Right forelimb (tissue), 1 donor: ENCODE data around the gene TREH.

ENCODE experiments used
- DNase-seq: peaks from one replicate; pipeline ENCODE4 v3.0.0-alpha.2; 2018

Gene TREH

DNA sequence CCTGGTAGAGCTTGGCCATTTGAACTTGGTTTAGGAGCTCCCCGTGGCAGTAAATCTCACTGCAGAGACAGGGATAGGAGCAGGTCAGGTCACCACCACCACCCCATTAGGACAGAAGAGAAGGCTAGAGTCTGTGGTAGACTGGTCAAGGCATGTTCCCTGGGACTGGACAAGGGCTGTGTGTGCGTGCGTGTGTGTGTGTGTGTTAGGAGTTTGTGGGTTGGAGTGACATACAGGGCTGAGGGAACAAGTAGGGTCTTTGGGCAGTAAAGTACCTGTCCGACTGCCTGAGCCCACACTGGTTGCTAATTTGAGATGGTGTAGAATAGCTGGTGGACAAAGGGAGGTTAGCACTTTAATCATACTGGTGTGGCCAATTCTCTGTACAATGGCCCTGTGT, 16.1 kb downstream of the TREH start:
- DNase-seq = no peak

DNA sequence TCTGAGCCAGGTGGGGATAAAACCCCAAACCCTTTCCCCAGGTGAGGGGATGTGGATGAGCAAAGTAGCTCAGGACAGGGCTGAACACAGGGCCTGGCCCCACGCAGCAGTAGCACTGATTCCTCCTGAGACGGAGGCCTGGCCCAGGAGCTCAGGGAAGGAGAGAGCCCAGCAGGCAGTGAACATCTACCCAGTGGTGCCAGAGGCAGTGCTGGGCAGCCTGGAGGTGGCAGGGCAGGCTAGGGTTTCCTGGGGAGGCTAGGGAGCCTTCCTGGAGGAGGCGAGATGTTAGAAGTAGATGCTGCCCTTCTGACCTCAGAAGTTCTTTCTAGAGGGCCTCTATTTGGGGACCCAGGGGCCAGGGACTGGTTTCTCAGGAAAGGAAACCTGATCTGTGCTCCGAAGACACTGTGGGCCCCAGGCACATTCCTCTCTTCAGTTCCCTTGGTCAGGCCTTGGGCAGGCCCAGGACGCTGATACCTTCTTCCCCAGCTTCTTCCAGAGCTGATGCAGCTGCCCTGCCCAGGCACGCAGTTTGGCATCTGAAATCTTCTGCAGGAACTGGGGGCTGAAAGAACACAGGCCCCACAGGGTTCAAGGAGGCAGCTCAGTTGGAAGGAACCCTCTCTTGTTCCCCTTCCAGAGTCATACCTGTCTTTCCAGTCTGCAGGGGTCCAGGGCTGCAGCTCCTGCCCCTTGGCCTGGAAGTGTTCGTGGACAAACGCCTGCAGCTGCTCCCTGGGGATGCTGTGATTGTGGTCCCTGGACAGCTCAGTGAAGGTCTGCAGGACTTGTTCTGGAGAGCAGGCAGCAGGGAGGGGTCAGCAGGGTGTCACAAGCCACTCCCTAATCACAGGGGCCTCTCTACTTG, 16.8 kb downstream of the TREH start:
- DNase-seq = no peak

DNA sequence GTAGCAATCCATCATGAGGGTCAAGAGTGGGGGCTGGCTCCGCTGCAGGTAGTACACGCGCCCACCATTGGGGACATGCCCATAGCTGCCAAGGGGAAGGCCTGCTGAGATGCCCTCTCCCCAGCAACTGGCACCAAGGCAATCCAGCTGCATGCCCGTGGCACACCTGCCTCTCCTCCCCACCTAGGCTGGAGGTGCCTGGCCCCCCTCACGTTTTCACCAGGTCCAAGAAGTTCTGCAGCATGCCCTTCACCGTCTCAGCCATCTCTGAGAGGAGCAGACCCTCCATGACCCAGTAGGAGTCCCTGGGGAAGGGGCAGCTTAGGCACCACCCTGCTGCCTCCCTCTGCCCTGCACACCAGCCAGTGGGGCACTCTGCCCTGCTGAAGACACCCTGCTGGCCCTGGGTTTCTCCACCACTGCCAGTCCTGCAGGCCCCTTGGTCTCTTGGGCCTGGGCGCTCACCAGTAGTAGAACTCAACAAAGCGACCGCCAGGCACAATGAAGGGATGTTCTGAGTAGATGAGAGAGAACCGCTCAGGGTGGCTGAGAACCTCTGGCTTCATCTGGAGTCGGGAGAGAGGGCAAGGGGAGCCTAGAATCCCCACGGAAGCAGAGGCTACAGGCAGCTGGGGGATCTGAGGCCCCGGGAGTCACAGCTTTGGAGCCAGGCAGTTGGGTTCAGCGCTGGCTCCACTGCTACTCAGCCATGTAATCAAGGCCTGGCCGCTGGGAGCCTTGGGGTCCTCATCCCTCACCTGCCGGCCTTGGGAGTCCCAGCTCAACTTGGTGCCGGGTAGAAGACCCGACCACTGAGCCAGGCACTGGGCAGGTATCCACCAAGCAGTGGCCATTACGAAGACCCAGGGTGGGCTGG, 17.8 kb downstream of the TREH start:
- DNase-seq = no peak

DNA sequence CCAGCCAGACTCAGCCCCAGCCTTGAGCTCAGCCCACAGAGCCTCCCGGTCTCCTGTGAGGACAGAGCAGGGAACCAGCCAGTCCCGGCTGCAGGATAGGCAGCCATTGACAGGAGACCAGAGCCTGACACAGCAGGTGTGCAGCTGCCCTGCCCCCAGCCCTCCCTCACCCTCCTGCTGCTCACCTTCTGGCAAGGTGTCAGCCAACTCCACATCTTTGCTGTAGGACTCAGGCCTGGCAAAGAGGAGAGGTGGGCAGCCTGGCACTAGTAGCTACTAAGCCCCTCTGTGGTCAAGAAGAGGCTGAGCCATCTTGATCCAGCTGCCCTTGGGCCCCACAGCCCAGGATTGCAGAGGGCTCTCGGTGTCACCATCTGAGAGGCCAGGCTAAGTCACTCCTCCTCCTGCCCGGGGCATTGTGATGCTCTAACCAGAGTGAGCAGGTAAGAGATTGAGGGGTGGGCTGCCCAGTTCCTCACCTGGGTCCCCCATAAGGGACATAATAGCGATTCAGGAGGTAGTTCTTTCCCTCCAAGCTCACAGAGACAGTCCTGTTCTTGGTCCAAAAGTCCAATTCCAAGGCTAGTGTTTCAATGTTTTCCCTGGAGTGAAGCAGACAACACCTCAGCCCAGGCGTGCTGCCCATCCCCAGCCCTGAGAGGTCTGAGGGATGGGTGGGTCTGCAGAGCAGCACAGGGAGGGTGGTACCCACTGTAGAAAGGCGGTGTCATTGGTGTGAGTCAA, 18.6 kb downstream of the TREH start:
- DNase-seq = no peak

DNA sequence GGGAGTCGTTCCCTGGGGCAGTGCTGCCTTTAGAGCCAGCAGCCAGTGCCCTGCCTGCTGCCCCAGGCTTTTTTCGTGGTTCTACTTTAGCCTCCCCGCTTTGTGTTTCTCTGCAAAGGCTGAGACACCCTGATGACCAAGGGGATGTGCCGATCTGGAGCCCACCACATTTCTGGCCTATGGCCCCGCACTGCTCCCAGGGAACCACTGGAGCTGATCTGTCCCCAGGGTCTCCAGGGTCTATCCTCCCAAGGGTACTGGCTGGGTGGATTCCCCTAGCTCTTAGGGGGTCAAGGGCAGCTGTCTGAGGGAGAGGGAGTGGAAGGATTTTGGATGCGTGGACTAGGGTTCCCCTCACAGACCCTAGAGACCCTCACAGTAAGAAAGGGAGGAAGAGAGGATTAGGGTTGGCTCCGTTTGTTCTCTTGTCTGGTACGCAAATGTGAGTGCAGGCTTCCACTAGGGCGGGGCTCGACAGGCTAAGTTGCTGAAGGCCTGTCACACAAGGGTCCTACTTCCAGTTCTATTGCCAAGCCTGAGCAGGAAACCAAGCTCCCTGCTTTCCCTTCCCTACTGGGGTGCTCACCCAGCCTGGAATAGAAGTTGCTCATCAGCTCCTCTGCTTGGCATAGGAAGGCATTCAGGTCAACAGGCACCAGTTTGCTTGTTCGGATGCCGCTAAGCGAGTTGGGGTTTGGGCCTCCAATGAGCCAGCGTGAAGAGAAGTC, 19.3 kb downstream of the TREH start:
- DNase-seq = no peak

DNA sequence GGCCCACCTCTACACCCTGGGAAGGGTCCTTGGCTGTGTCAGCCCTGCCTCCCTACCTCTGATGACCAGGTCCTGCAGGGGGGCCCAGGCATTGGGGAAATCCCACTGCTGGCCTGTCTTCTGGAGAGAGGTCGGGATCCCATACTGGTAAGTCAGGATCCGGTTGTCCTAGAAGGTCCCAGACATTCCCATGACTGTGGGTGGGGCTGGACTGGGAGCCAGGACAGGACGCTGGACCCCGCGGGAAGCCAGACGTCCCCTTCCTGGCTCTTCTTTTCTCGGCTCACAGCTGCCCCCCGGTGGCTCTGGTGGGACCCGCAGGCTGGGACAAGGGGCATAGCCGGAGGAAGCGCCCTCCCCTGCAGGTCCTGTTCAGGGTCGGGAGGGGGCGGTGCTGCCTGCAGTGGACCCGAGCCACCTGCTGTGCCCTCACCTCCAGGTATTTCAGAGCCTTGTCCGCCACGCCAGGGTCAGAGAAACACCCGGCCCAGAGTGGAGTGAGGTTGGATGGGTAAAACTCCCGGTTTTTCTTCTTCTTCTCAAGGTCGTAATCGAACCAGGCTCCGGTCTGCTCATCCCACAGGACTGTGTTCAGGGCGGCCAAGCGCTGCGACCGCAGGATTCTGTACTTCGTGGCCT, 20.0 kb downstream of the TREH start:
- DNase-seq = peak; percentile 94

DNA sequence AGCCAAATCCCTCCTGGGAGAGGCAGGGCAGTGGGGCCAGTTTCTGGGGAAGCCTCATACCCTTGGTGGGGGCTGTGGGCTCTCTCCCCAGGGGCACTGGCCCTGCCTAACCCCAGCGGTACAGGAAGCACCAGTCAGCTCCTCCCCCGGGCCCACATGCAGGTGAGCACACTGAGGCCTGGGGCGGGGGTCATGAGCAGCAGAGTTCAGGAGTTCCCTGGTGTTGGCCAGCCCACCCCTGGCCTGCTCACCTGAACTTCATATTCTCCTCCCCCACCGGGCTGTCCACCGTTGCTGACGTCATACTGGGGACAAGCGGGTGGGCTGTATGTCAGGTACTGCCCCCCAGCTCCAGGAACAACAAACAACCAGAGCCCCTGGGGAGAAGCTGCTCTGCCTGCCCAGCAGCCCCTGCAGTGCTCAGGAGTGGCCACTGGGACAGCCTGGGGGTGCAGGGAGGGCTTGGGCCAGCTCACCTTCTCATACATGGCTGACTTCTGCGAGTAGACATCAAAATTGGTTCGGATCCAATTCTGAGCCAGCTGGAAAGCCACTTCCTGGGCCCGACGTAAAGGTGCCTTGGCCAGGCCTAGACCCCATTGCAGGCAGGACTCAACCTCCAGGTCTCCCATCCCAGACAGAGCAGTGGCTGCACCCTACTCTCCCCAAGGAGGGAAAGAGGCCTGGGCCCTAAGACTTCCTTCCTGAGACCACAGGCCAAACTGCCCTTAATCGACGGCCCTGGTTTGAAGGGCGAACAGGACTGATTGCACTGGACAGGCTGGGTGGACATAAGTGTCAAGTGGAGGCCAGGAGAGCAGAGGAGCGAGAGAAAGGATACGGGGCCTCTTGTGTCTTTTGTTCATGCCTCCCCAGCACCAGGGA, 20.8 kb downstream of the TREH start:
- no peak for DNase-seq

DNA sequence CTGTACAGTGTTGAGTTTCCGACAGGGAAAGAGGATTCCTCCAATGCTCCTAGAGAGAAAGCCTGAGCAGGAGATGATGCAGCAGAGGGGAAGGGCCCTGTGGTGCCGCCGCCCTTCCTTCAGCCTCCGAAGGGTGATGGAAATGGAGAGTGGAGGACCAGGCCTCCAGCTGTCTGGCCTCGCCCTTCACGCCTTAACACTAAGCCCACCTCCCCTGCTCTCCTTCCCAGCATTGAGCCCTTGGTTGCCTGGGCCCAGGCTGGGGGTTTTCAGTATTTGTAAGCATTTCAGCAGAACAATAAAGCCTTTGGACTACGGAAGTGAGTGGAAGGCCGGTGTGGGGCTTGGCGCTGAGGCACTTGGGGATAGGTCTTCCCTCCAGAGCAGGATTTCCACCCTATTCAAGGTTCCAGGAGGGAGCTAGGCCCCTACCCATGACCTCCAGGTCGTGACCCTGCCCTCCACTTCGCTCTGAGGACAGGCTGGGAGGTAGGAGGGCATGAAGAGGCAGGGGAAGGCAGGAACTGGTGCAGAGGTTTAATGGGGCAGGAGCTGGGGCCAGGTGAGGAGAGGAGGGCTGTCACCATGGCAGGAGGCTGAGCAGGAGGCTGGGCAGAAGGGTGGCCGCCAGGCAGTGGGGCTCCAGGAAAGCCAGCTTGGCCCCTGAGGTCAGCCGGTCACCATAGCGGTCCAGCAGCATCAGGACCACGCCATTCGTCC, 21.6 kb downstream of the TREH start:
- DNase-seq = no peak

DNA sequence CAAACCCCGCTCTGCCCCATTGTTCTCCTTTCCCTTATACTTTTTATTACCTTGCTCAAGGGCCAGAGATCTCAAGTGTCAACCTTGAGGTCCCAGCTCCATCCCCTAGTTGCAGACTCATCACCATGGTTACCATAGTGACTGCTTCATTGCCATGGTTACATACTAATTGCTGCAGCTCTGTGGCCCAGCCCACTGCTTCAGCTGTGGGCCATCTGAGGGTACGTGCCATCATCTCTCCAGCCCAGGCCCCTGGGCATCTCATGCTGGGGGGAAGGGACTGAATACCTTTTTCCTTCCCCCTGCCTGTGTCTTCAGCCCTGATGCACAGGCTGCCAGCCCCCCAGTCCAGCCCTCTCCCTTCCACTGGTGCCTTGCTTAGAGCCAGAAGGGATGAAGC, 22.2 kb downstream of the TREH start:
- no peak for DNase-seq

DNA sequence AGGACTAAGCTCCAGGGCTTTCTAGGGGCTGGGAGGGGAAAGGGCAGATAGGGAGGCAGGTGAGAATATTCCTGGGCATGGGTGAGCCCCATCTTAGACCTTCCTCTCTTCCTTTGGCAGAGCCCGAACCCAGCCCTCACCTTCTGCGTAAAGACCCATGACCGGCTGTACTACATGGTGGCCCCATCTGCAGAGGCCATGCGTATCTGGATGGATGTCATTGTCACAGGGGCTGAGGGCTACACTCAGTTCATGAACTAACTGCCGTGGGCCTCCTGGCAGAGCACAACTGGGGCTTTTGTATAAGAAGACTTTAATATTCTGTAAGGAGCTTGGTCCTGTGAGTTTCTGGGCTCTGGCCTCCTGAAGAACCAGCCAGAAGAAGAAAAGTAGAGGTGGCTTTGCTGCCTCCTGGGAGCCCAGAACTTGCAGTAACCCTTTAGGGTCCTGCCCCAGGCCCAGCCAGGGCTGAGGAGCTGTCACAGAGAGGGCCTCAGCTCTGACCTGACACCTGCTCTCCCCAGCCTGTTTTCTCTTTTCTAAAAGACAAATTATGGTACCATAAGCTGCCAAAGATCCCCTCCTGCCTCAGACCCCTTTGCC, 22.8 kb downstream of the TREH start:
- DNase-seq = no peak

DNA sequence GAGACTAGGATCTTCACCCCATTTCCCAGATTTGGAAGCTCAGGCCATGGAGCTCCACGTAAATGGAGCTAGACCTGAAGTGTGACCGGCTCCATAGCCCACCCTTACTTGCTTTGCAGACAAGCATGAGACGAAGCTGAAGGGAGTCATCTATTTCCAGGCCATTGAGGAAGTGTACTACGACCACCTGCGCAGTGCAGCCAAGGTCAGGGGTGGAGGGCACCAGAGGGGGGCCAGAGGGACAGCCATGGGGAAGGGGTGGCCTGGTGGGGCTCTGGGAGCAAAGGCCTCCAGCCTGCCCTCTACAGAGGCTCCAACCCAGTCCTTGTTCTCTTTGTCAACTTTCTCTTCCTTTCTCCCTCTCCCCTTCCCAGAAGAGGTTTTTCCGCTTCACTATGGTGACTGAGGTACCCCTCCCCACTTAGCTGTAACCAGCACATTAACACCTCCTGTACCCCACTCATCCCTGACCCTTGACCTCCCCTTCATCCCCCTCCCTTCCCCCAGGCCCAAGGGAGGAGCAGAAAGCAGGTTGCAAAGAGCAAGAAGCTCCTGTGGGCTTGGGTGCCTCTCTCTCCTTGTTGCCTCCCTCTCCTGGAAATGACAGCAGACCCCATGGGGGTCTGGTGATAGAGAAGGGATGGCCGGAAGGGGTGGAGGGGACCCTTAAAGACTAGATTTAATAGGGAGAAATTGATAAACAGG, 23.8 kb downstream of the TREH start:
- DNase-seq = no peak

DNA sequence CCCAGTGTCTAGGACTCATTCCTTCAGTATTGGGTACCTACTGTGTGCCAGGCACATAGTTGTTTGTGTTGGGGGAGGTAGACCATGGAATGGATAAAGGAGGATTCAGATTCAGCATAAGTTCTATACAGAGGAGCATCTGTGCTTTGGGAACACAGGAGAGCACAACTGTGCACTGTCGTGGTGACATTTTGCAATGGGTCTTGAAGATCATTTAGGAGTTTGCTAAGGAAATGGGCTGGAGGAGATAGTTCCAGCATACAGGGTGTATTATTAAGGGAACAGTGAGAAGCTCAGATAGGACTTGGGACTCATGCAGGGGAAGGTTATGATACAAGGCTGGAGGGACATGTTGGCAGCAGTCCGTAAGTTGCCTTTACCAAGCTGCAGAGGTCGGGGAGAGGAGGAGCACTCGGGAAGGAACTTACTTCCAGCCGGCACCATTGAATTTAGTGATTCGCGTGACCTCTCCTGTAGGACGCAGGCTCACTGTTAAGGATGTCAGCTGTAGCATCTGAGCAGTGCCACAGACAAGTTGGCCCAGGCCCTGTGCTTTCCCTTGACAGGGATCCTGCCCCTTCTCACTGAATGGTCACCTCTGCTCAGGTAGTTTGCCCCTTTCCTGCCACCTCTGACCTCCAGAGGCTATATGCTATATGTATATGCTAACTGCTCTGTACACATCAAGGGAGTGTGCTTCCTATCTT, 25.6 kb downstream of the TREH start:
- no peak for DNase-seq

DNA sequence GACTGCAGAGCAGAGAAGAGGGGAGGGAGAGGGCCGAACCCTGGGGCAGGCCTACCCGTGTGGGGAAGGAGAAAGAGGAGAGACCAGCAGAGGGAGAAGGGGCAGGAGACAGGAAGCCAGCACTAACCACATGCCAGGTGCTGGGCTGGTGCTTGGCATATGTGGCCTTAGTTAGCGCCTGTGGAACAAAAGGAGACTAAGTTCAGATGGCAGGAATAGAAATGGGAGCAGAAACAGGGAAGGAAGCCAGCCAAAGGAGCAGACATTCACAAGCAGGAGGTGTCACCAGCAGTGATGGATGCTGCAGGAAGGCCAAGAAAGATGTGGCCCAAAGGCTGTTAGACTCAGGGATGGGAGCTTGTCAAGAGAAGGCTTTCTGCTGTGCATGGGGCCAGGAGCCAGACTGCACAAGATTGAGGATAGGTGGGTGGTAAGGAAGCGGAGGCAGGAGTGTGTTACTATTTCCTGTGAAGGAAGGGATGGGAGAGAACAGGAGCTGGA, 26.7 kb downstream of the TREH start:
- DNase-seq = no peak

DNA sequence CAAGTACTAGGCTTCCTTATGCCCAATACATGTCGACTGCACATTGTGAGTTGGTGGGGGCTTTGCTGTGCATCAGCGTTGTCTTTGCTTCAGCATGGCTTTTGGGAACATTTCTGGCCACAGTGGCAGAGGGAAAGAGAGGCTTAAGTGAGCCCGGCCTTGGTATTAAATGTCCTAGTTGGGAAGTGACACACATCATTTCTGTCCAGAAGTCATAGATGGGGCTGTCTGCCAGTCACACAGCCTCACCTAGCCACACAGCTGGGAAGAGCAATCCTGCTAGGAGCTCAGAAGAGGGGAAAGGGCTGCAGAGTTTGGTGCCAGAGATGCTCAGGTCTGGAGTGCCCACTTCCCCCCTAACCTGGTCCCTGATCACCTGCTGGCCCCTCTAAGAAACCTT, 27.6 kb downstream of the TREH start:
- DNase-seq = no peak

DNA sequence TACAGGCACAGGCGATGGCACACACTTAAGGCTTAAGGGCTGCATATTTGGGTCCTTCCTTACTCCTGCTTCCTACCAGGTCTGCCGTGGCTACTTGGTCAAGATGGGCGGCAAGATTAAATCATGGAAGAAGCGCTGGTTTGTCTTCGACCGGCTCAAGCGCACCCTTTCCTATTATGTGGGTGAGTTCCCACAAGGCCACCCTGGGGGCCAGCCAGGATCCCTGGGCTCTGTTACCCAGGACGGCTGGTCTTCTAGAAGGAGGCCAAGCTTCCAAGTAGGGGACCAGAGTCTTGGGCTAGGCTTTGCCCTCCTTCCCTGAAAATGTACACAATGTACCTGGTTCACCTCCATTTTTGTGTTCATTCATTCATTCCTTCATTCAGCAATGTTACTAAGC, 29.1 kb downstream of the TREH start:
- DNase-seq = no peak

DNA sequence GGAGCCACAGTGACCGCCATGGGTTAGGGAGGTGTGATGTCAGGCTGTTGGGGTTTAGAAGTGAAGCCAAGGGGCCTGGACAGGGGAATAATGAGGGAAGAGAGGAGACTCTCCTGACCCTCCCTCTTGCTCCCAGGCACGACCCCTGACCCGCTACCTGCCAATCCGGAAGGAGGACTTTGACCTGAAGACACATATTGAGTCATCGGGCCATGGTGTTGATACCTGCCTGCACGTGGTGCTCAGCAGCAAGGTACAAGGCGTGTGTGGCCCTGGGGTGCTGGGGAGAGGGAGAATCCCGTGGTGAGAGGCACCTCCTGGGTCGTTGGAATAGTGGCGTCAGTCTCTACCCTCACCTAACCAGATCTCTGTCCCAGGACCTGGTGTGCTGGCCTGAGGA, 29.5 kb downstream of the TREH start:
- DNase-seq = no peak

DNA sequence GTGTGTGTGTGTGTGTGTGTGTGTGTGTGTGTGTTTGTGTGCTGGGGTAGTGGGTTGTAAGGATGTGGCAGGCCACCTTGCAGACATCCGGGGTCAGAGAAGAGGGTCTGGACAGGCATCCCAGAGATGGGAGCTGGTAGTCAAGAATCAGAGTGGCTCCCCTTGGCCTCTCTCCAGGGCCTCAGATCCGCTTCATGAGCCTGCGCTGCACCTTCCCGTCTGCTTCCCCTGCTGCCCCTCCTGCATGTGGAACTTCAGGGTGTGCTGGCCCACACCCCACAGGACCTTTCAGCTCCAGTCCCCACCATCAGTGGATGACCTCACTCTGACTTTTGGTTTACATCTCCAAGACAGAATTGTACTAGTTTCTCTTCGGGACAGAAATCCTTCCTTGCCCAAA, 31.2 kb downstream of the TREH start:
- DNase-seq = no peak

DNA sequence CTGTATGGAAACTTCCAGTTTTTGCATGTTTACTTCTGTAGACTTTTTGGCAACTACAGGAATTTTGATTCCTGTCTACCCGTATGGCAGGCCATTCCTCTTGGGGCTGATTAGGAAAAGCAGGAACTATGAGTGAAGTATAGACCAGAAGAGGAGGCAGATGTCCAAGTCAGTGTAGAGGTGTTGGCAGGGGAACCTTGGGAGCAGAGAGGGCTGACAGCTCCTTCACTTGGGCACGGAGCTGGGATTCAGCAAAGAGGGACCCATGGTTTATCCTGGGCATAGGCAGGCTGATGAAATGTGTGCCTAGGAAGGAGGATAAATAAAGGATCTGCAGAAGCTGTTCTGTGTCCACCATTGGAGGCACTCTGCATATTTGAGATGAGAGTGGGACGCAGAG, 33.1 kb downstream of the TREH start:
- DNase-seq = no peak
